HUES6 (cell line): ENCODE measurements around the gene SIPA1L3.

Experiments
- H3K27ac ChIP-seq: 2 replicates; pipeline ENCODE4 v1.7.0; 2013; ENCODE audit warnings: low read depth, mild to moderate bottlenecking, low read length, inconsistent platforms
- H3K27me3 ChIP-seq: 2 replicates; pipeline ENCODE4 v1.6.1; 2013; ENCODE audit warnings: low read length; ENCODE audit not compliant: control insufficient read depth, insufficient read depth
- H3K36me3 ChIP-seq: 2 replicates; pipeline ENCODE4 v1.6.1; 2013; ENCODE audit warnings: low read length; ENCODE audit not compliant: control insufficient read depth, insufficient read depth
- H3K4me1 ChIP-seq: 2 replicates; pipeline ENCODE4 v1.6.1; 2013; ENCODE audit warnings: low read length; ENCODE audit not compliant: control insufficient read depth, insufficient read depth
- H3K4me3 ChIP-seq: 2 replicates; pipeline ENCODE4 v1.5.1; 2013; ENCODE audit warnings: low read depth, low read length
- H3K9ac ChIP-seq: one replicate; pipeline ENCODE4 v1.6.1; 2013; ENCODE audit warnings: mild to moderate bottlenecking, low read length
- H3K9me3 ChIP-seq: 2 replicates; pipeline ENCODE4 v1.6.1; 2013; ENCODE audit warnings: low read depth, low read length; ENCODE audit not compliant: control insufficient read depth, insufficient read depth

SIPA1L3 gene

GRCh38 chr19:37963190-37963936 lies 56.4 kb downstream of the SIPA1L3 start:
- peaks cover 16% of the 10 kb centered on the region for H3K4me1 ChIP-seq
- H3K27me3 ChIP-seq = no peaks in the 10 kb centered on the region
- no peak overlapping the region for H3K9ac ChIP-seq
- H3K27ac ChIP-seq = no peak overlapping the region
- H3K4me3 ChIP-seq = no peak overlapping the region
- no peaks in the 10 kb centered on the region for H3K36me3 ChIP-seq
- H3K9me3 ChIP-seq = peaks cover 2% of the 10 kb centered on the region; the same call in 1 of the 2 replicates

GRCh38 chr19:37964109-37964508 lies 57.1 kb downstream of the SIPA1L3 start:
- no peak overlapping the region for H3K4me3 ChIP-seq
- H3K36me3 ChIP-seq = no peaks in the 10 kb centered on the region
- H3K9ac ChIP-seq = no peak overlapping the region
- peaks cover 16% of the 10 kb centered on the region for H3K4me1 ChIP-seq
- no peak overlapping the region for H3K27ac ChIP-seq
- no peaks in the 10 kb centered on the region for H3K27me3 ChIP-seq
- peaks cover 2% of the 10 kb centered on the region; the same call in 1 of the 2 replicates for H3K9me3 ChIP-seq

DNA sequence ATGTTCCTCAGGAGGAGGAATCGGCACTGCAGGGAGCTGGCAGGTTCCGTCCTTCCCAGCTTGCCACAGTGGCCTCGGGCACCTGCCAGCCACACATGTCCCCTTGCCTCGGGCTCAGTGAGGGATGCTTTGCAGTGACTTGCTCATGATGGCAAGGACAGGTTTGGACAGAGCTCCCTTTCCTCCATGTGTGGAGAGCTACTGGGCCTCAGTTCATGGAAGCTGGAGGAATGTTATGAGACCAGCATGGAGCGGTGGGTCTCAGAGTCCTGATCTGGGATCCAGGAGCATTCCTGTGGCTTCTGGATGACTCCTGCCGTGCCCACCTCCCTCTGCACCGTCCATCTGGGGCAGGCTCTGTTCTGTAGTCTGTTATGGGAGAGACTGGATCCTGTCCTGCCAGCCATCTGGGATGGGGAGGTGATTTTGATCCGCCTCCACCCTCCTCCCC lies 59.2 kb downstream of the SIPA1L3 start:
- H3K27me3 ChIP-seq = no peaks in the 10 kb centered on the region
- no peak overlapping the region for H3K9ac ChIP-seq
- no peak overlapping the region for H3K4me3 ChIP-seq
- no peak overlapping the region for H3K27ac ChIP-seq
- peaks cover 16% of the 10 kb centered on the region for H3K4me1 ChIP-seq
- H3K9me3 ChIP-seq = peaks cover 6% of the 10 kb centered on the region
- H3K36me3 ChIP-seq = no peaks in the 10 kb centered on the region

DNA sequence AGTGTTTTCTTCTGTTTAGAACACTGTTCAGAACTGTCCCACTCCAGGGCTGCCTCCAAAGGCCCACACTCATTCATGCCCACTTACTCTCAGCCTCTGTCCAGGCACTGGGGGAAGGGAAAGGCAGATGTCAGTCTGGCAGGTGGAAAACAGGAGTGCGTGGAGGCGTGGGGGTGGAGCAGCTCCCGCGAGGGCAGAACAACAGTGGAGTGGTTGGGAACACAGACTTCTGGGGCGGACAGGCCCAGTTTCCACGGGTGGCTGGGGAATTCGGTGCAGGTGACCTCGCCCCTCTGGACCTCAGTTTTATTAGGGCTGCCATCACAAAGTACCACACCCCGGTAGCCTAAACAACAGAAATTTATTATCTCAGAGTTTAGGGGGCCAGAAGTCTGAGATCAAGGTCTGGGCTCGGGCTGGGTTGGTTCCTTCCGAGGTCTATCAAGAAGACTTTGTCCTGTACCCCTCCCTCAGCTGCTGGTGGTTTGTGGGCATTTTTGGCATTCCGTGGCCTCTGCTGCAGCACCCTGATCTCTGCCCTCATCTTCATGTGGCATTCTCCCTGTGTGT lies 59.7 kb downstream of the SIPA1L3 start:
- H3K27me3 ChIP-seq = no peaks in the 10 kb centered on the region
- H3K27ac ChIP-seq = no peak overlapping the region
- H3K4me1 ChIP-seq = peaks cover 16% of the 10 kb centered on the region
- no peak overlapping the region for H3K4me3 ChIP-seq
- no peaks in the 10 kb centered on the region for H3K36me3 ChIP-seq
- no peak overlapping the region for H3K9ac ChIP-seq
- peaks cover 6% of the 10 kb centered on the region for H3K9me3 ChIP-seq

GRCh38 chr19:37969695-37970094 lies 62.7 kb downstream of the SIPA1L3 start:
- H3K9ac ChIP-seq = no peak overlapping the region
- no peak overlapping the region for H3K27ac ChIP-seq
- no peak overlapping the region for H3K4me3 ChIP-seq
- peaks cover 12% of the 10 kb centered on the region for H3K9me3 ChIP-seq
- no peaks in the 10 kb centered on the region for H3K36me3 ChIP-seq
- H3K27me3 ChIP-seq = no peaks in the 10 kb centered on the region
- peaks cover 11% of the 10 kb centered on the region for H3K4me1 ChIP-seq

DNA sequence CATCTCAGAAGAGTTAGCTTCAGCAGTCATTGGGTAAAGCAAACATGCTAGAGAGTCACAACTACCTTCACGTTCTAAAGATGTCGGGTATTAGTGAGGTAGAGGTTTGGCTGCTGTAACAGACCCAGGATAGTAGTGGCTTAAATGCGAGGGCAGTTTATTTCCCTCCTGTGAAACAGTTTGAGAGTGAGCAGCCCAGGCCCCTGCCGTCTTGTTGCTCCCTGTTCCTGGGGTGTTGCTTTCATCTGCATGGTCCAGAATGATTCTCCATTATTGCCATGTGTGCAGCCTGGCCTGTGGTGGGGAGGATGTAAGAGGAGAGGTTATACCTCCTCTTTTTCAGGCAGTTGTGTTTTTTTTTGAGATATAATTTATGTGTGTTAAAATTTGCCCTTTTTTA lies 63.7 kb downstream of the SIPA1L3 start:
- H3K4me3 ChIP-seq = no peak overlapping the region
- H3K9ac ChIP-seq = no peak overlapping the region
- H3K27ac ChIP-seq = no peak overlapping the region
- H3K9me3 ChIP-seq = peaks cover 12% of the 10 kb centered on the region
- H3K4me1 ChIP-seq = peaks cover 11% of the 10 kb centered on the region
- H3K27me3 ChIP-seq = no peaks in the 10 kb centered on the region
- no peaks in the 10 kb centered on the region for H3K36me3 ChIP-seq

DNA sequence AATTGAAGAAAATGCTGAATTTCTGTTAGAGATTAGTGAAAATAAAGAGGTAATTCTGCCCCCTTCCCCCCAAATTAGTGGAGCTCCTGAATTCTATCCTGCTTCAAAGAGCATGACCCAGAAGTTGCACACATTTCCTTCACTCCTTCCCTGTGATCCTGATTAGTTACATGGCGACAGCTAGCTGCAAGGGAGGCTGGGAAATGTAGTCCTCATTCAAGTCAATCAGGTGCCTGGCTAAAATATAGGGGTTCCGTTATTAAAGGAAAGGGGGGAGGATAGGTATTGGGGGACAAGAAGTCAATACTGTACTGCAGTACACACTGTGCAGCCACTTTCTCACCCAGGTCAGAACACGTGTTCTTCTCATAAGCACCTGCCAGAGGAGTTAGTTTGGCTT lies 65.8 kb downstream of the SIPA1L3 start:
- Histone ChIP-seq H3K27ac (no peak overlapping the region), H3K36me3 (no peaks in the 10 kb centered on the region), H3K9me3 (peaks cover 12% of the 10 kb centered on the region), H3K4me1 (no peaks in the 10 kb centered on the region), H3K27me3 (no peaks in the 10 kb centered on the region), H3K9ac (no peak overlapping the region), H3K4me3 (no peak overlapping the region)

- no peak overlapping the region for H3K9ac ChIP-seq
- no peaks in the 10 kb centered on the region for H3K36me3 ChIP-seq
- H3K4me3 ChIP-seq = no peak overlapping the region
- no peaks in the 10 kb centered on the region for H3K27me3 ChIP-seq
- peaks cover 12% of the 10 kb centered on the region for H3K9me3 ChIP-seq
- H3K27ac ChIP-seq = no peak overlapping the region
- H3K4me1 ChIP-seq = no peaks in the 10 kb centered on the region
Observed at GRCh38 chr19:37973666-37974065, 66.7 kb downstream of the SIPA1L3 start.

DNA sequence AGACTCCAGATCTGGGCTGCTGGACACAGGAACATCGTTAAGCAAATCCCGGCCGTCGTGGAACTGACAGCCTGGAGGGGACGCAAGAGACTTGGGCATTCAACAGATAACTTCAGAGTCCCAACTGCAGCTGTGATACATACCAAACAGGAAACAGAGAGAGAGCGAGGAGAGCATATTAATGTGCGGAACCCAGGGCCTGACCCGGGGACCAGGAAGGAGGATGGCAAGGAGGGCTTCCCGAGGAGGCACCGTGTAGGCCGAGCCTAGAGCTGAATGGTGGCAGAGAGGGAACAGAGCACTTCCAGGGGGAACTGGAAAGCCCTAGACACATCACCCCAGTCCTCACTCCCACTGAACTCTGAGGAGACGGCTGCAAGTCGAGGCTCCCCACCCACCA lies 68.1 kb downstream of the SIPA1L3 start:
- H3K9ac ChIP-seq = no peak overlapping the region

DNA sequence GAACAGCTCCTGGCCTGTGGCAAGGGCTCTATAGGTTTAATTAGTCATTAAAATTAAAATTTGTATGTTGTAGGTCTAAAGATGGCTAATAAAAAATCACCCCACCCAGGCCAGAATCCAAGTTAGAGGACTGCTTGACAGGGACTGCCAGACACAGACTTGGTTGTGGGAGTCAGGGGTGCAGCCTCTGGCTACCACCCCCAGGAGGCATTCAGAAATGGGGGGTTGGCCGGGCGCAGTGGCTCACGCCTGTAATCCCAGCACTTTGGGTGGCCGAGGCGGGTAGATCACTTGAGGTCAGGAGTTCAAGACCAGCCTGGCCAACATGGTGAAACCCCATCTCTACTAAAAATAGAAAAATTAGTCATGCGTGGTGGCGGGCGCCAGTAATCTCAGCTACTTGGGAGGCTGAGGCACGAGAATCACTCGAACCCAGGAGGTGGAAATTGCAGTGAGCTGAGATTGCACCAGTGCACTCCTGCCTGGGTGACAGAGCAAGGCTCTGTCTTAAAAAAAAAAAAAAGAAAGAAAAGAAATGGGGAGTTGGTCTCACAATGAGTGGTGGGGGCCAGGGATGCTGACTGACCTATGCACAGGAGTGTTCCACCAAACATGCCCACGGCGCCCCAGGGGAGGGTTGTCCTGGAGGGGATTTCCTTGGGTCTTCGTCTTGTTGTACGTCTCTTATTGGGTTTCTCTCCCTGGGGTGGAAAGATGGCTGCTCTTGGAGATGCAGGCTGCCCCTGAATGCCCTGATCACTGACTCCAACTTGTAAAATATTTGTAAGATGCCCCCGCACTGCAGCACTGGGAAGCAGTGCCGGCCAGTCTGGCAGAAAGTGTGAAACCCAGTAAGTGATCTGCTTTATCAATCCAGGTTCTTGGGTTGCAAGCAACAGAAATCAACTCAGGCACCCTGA lies 68.8 kb downstream of the SIPA1L3 start:
- Histone ChIP-seq H3K9ac (no peak overlapping the region), H3K4me3 (no peak overlapping the region), H3K4me1 (peaks cover 5% of the 10 kb centered on the region), H3K36me3 (no peaks in the 10 kb centered on the region), H3K27ac (no peak overlapping the region), H3K27me3 (no peaks in the 10 kb centered on the region), H3K9me3 (peaks cover 6% of the 10 kb centered on the region; the same call in 1 of the 2 replicates)

More for the DNA sequence above, 68.1 kb downstream of the SIPA1L3 start:
- no peaks in the 10 kb centered on the region for H3K27me3 ChIP-seq
- H3K4me1 ChIP-seq = peaks cover 5% of the 10 kb centered on the region
- H3K36me3 ChIP-seq = no peaks in the 10 kb centered on the region
- no peak overlapping the region for H3K4me3 ChIP-seq
- peaks cover 12% of the 10 kb centered on the region for H3K9me3 ChIP-seq
- H3K27ac ChIP-seq = no peak overlapping the region

- Histone ChIP-seq H3K4me3 (no peak overlapping the region), H3K36me3 (no peaks in the 10 kb centered on the region), H3K4me1 (peaks cover 8% of the 10 kb centered on the region), H3K9me3 (peaks cover 6% of the 10 kb centered on the region; the same call in 1 of the 2 replicates), H3K27me3 (no peaks in the 10 kb centered on the region), H3K9ac (no peak overlapping the region), H3K27ac (no peak overlapping the region)
Observed at GRCh38 chr19:37977391-37977790, 70.4 kb downstream of the SIPA1L3 start.
